ENCODE data around the gene BNIP3.

DNA sequence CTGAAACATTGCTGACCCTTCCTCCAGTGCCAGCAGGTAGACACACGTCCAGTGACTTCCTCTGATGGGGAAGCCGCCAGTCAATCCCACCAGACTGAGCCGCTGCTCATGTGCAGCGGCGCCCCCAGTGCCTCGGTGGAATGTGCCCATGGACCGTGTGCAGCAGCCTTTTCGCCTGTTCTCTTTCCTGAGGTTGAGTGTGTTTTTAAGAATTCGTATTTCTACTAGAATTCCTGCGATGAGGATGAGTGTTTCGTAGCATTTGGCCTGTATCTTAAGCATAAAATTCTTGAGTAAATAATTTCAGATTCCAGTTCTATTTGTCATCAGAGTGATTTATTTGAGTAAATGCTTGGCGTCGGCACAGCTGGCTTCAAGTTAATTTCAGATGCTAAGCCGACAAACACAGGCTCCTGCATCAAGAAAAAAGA lies 35.4 kb downstream of the BNIP3 start:
- no peak for TF ChIP-seq RAD21 (IDR thresholded peaks at IDR 0.05 in 1 of 2, conservative IDR thresholded peaks at IDR 0.05 in 1 of 2; ENCODE audit: low read depth in 2 of 2, low read length in 2 of 2)
- no peak for TF ChIP-seq SIRT6 (IDR thresholded peaks at IDR 0.05; ENCODE audit: low read length)
- no peak for TF ChIP-seq ZNF274 (IDR thresholded peaks at IDR 0.05; ENCODE audit: borderline replicate concordance, extremely low read depth, low read length)
- no peak for TF ChIP-seq SP4 (IDR thresholded peaks at IDR 0.05; ENCODE audit: low read length)
- TF ChIP-seq, protein P1, sequence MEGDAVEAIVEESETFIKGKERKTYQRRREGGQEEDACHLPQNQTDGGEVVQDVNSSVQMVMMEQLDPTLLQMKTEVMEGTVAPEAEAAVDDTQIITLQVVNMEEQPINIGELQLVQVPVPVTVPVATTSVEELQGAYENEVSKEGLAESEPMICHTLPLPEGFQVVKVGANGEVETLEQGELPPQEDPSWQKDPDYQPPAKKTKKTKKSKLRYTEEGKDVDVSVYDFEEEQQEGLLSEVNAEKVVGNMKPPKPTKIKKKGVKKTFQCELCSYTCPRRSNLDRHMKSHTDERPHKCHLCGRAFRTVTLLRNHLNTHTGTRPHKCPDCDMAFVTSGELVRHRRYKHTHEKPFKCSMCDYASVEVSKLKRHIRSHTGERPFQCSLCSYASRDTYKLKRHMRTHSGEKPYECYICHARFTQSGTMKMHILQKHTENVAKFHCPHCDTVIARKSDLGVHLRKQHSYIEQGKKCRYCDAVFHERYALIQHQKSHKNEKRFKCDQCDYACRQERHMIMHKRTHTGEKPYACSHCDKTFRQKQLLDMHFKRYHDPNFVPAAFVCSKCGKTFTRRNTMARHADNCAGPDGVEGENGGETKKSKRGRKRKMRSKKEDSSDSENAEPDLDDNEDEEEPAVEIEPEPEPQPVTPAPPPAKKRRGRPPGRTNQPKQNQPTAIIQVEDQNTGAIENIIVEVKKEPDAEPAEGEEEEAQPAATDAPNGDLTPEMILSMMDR (IDR thresholded peaks at IDR 0.05; ENCODE audit: control extremely low read depth in 1 of 3, insufficient read depth in 1 of 3, low read depth in 1 of 3, low read length in 3 of 3): no peak
- no peak for TF ChIP-seq TCF12 (IDR thresholded peaks at IDR 0.05; ENCODE audit: low read depth, low read length)
- no peak for TF ChIP-seq YY1 (IDR thresholded peaks at IDR 0.05; ENCODE audit: low read depth, low read length)
- TF ChIP-seq EZH2 (IDR thresholded peaks at IDR 0.05; ENCODE audit: low read depth, low read length, severe bottlenecking): no peak
- TF ChIP-seq POLR2A (IDR thresholded peaks at IDR 0.05; ENCODE audit: control extremely low read depth in 1 of 2, low read depth in 2 of 2, low read length in 2 of 2): no peak
